H1 (cell line): ENCODE data around the gene CCL15.

Source experiments
- BACH1 ChIP-seq: IDR thresholded peaks from 2 replicates; pipeline ENCODE4 v1.6.1; 2012; ENCODE audit warnings: low read length, improper control_type of control experiment
- CTCF ChIP-seq, 3 experiments: IDR thresholded peaks; 1 replicate in 2 of 3; 2 replicates in 1 of 3; pipeline versions ENCODE4 v1.5.1 to v1.6.1; 2011; ENCODE audit warnings: low read length in 3 of 3, mild to moderate bottlenecking in 3 of 3, inconsistent platforms in 2 of 3, low read depth in 1 of 3, moderate library complexity in 1 of 3; ENCODE audit not compliant: insufficient read depth in 1 of 3; ENCODE audit errors: control extremely low read depth in 1 of 3
- EZH2 ChIP-seq: fragments of 200-600 bp; sonication (generic); IDR thresholded peaks from 2 replicates; pipeline ENCODE4 v1.7.1; 2012; ENCODE audit warnings: low read depth, mild to moderate bottlenecking, moderate library complexity, low read length, inconsistent platforms; ENCODE audit not compliant: severe bottlenecking
- FOSL1 ChIP-seq: IDR thresholded peaks from 2 replicates; pipeline ENCODE4 v1.6.1; 2011; ENCODE audit warnings: mild to moderate bottlenecking, low read depth, low read length, moderate library complexity; ENCODE audit not compliant: insufficient read depth
- GABPA ChIP-seq: IDR thresholded peaks from 2 replicates; pipeline ENCODE4 v1.6.1; 2011; ENCODE audit warnings: mild to moderate bottlenecking, low read length, moderate library complexity, borderline replicate concordance; ENCODE audit not compliant: insufficient read depth
- POLR2A ChIP-seq, 2 experiments: IDR thresholded peaks; 1 replicate in 1 of 2; 2 replicates in 1 of 2; pipeline ENCODE4 v1.6.1; 2011; ENCODE audit warnings: low read depth in 2 of 2, low read length in 2 of 2, mild to moderate bottlenecking in 2 of 2; ENCODE audit errors: control extremely low read depth in 1 of 2
- POLR2AphosphoS5 ChIP-seq: IDR thresholded peaks from 2 replicates; pipeline ENCODE4 v1.6.1; 2011; ENCODE audit warnings: low read depth, low read length
- RAD21 ChIP-seq, 2 experiments: IDR thresholded peaks in 1 of 2; conservative IDR thresholded peaks in 1 of 2; 2 replicates each; pipeline ENCODE4 v1.6.1; 2011; ENCODE audit warnings: low read depth in 2 of 2, low read length in 2 of 2, improper control_type of control experiment in 1 of 2, inconsistent platforms in 1 of 2, mild to moderate bottlenecking in 1 of 2, moderate library complexity in 1 of 2
- RXRA ChIP-seq: IDR thresholded peaks from 2 replicates; pipeline ENCODE4 v1.6.1; 2011; ENCODE audit warnings: low read depth, mild to moderate bottlenecking, low read length, moderate library complexity; ENCODE audit not compliant: insufficient read depth
- SP1 ChIP-seq: IDR thresholded peaks from 2 replicates; pipeline ENCODE4 v1.6.1; 2011; ENCODE audit warnings: low read depth, low read length
- SP2 ChIP-seq: IDR thresholded peaks from 2 replicates; pipeline ENCODE4 v1.6.1; 2012; ENCODE audit warnings: mild to moderate bottlenecking, low read length, inconsistent platforms
- TEAD4 ChIP-seq: IDR thresholded peaks from 2 replicates; pipeline ENCODE4 v1.6.1; 2012; ENCODE audit warnings: low read depth, low read length, inconsistent platforms, mixed read lengths
- YY1 ChIP-seq: IDR thresholded peaks from 2 replicates; pipeline ENCODE4 v1.6.1; 2011; ENCODE audit warnings: low read depth, mild to moderate bottlenecking, low read length
- TF ChIP-seq, protein P1 (sequence below): IDR thresholded peaks from 2 replicates; pipeline ENCODE4 v1.6.1; 2012; ENCODE audit warnings: low read length, inconsistent platforms

DNA sequence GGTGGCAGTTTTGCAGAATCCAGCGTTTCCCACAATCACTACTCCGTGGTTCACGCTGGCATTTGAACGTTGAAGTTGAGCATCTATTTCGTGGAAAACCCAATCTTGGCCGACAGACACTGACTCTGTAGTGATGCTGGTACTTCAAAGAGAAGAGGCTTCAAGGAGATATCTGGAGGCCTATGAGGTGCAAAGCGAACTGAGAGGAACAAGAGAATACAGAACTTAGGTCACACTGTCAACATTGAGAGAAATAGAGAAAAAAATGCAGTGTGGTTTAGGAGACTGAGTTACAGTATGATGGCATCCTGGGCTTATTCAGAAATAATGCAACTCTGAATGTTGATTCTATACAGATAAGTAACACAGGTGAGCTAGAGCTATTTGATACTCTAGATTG lies 36.1 kb downstream of the CCL15 start:
- TF ChIP-seq CTCF (IDR thresholded peaks at IDR 0.05; ENCODE audit: control extremely low read depth in 1 of 3, insufficient read depth in 1 of 3, low read depth in 1 of 3, low read length in 3 of 3) = no peak
- TF ChIP-seq EZH2 = no peak
- TF ChIP-seq, protein P1, sequence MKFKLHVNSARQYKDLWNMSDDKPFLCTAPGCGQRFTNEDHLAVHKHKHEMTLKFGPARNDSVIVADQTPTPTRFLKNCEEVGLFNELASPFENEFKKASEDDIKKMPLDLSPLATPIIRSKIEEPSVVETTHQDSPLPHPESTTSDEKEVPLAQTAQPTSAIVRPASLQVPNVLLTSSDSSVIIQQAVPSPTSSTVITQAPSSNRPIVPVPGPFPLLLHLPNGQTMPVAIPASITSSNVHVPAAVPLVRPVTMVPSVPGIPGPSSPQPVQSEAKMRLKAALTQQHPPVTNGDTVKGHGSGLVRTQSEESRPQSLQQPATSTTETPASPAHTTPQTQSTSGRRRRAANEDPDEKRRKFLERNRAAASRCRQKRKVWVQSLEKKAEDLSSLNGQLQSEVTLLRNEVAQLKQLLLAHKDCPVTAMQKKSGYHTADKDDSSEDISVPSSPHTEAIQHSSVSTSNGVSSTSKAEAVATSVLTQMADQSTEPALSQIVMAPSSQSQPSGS = no peak
- no peak for TF ChIP-seq RXRA
- no peak for TF ChIP-seq SP1
- no peak for TF ChIP-seq TEAD4
- TF ChIP-seq POLR2AphosphoS5 = no peak
- no peak for TF ChIP-seq GABPA
- no peak for TF ChIP-seq POLR2A (IDR thresholded peaks at IDR 0.05; ENCODE audit: control extremely low read depth in 1 of 2, low read depth in 2 of 2, low read length in 2 of 2)
- no peak for TF ChIP-seq FOSL1
- no peak for TF ChIP-seq BACH1
- no peak for TF ChIP-seq SP2
- no peak for TF ChIP-seq YY1
- TF ChIP-seq RAD21 (IDR thresholded peaks at IDR 0.05 in 1 of 2, conservative IDR thresholded peaks at IDR 0.05 in 1 of 2; ENCODE audit: low read depth in 2 of 2, low read length in 2 of 2) = no peak
